ENCODE measurements around the gene KCNMA1.
"Not testable (repeated sequence)": the region's sequence is repeated elsewhere in the genome, so short reads cannot be mapped to it uniquely, and the experiment has no call there.

The KCNMA1 gene

DNA sequence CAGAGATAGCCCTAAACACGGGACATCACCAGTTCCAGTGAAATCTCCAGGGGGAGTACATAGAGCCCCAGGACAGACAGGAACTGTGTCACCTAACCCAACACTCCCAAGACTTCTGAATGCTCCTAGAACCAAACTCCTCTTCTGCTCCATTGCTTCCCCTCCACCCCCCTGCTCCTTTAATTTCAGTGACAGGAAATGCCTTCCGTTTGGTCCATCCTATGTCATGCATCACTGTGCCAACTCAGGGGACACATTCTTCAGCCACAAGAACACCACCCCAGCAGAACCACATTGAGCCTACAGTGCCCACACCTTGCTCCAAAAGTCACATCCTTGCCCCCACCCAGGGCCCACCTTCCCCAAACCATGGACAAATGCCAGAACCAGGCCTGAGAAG is 100.5 kb downstream of the KCNMA1 start:
- no peak for DNase-seq (ENCODE audit: low read depth in 2 of 3, low spot score in 2 of 3)

- DNase-seq (ENCODE audit: low read depth in 2 of 3, low spot score in 2 of 3) = no peak
Observed at GRCh38 chr10:77533887-77534278, 103.7 kb downstream of the KCNMA1 start.

DNA sequence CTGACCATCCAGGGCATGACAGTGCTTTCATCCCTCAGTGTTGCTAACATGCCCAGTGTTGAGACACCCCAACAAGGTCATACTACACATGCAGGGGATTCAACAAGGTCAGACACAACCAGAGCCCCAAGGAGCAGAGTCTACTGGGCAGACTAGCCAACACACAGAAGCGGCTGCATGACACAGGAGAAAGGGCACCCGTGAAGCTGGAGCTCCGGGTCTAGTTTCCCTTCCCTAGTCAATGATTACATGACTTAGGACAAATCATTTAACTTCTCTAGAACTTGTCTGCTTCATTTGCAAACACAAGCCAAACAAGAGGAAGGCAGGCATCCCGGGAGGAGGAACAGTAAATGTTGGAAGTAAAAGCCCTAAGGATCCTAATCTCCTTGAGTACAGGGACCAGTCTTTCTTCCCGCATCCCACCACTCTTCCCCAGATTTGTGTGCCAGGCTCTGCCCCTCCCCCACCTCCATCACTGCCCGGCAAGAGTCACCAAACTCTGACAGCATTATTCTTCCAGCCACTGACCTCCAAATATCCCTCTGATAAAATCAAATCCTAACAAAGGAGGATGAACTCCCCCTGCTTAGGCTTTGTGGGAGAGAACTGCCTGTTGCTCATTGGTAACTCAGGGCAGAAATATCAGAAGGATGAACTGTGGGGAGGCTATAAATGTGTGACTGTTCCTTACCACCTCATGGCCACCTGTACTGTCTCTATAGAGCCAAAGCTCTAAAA is 104.3 kb downstream of the KCNMA1 start:
- DNase-seq (ENCODE audit: low read depth in 2 of 3, low spot score in 2 of 3) = no peak

- no peak for DNase-seq (ENCODE audit: low read depth in 2 of 3, low spot score in 2 of 3)
Observed at GRCh38 chr10:77532068-77532467, 105.5 kb downstream of the KCNMA1 start.

DNA sequence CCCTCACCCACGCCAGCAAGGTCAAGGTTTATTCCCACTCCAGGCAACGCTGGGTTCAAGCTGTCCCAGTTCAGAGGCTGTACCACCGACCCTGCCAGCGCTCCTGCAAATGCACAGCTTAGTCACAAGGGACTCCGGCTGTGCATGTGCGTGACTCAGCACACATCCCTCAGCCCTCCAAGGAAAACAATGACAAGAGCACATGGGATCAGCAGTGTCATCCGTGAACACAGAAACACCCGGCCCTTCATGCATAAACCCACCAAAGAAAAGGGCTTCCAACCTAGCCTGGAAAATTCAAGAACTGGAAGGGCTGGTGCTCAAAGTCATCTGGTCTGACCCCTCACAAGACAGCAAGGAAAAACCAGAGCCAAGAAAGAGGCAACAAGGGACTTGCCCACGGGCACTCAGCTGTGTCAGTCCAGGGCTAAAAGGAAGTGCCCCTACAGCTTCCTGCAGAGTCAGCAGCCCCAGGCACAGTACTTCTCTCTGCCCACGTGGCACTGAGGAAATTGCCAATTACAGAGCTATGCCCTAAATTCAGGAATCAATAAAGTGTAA is 106.1 kb downstream of the KCNMA1 start:
- no peak for DNase-seq (ENCODE audit: low read depth in 2 of 3, low spot score in 2 of 3)

GRCh38 chr10:77530011-77530410 is 107.6 kb downstream of the KCNMA1 start:
- DNase-seq (ENCODE audit: low read depth in 2 of 3, low spot score in 2 of 3) = no peak

GRCh38 chr10:77529050-77529576 is 108.5 kb downstream of the KCNMA1 start:
- no peak for DNase-seq (ENCODE audit: low read depth in 2 of 3, low spot score in 2 of 3)

GRCh38 chr10:77527839-77528238 is 109.8 kb downstream of the KCNMA1 start:
- no peak for DNase-seq (ENCODE audit: low read depth in 2 of 3, low spot score in 2 of 3)

- DNase-seq (ENCODE audit: low read depth in 2 of 3, low spot score in 2 of 3) = no peak
Observed at GRCh38 chr10:77526868-77527617, 110.6 kb downstream of the KCNMA1 start.

- DNase-seq (ENCODE audit: low read depth in 2 of 3, low spot score in 2 of 3) = no peak
Observed at GRCh38 chr10:77524281-77524711, 113.3 kb downstream of the KCNMA1 start.

- no peak for DNase-seq (ENCODE audit: low read depth in 2 of 3, low spot score in 2 of 3)
Observed at GRCh38 chr10:77522268-77522809, 115.3 kb downstream of the KCNMA1 start.

- no peak for DNase-seq (ENCODE audit: low read depth in 2 of 3, low spot score in 2 of 3)
Observed at GRCh38 chr10:77520995-77521394, 116.6 kb downstream of the KCNMA1 start.

DNA sequence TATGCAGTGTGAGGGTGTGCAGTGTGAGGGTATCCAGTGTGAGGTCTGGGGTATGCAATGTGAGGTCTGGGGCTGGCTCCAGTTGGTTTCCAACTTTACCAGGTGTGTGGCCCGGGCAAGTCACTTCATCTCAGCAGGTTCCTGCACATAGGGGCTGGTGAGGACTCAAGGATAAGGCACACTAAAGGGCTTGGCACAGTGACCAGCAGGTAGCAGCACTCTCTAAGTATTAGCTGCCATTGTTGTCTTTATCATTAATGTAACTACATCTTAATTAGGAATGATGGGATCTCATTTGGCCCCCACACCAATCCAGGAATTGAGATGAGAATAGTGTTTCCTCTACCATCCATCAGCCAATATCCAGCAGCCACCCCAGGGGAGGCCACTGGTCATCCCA is 117.3 kb downstream of the KCNMA1 start:
- no peak for DNase-seq (ENCODE audit: low read depth in 2 of 3, low spot score in 2 of 3)

- DNase-seq (ENCODE audit: low read depth in 2 of 3, low spot score in 2 of 3) = not testable (repeated sequence)
Observed at GRCh38 chr10:77519791-77520190, 117.8 kb downstream of the KCNMA1 start.

- DNase-seq (ENCODE audit: low read depth in 2 of 3, low spot score in 2 of 3) = no peak
Observed at GRCh38 chr10:77518910-77519274, 118.7 kb downstream of the KCNMA1 start.

DNA sequence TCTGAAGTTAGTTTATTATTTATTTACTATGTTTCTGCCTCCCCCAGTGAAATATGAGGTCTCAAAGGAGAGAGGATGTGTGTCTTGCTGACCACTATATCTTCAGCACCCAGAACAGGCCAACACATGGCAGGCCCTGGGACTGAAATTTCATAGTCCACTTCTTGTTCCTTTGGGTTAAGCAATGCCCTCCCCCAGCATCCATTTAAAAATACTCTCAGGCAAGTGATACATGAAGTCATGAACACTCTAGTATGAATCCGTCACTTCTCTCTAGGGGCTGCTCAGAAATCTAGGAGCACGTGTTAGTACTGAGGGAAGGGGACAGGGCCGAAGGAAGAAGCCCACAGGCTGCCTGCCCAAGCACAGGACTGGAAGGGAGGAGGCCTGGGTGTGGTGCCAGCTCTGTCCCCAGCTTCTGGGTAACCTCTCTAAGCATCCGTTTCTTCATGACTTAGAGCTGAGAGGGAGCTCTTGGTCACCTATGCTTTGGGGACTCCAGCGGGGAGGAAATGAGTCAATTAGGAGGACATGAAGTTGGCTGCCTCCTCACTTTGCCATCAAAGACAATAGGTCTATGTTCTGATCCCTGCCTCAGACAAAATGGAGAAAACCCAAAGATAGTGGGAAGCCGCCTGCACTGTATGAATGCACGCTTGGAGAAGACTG is 119.2 kb downstream of the KCNMA1 start:
- no peak for DNase-seq (ENCODE audit: low read depth in 2 of 3, low spot score in 2 of 3)

DNA sequence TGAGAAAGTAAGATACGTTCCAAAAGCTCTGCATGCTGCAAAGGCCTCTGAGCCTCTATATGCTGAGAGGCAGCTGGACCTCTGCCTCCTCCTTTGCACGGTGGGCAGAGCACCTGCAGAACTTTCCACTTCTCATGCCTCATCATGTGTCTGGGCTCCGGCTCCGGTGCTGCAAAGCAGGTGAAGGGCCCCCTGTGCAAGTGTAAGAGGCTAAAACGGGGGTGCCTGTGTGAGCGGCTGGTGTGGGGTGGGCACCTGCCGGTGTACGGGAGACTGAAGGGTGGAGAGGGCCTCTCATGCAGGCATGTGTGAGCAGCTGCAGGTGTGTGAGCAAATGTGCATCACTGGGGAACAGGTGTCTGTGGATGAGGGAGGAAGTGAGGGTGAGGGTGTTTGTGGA is 121.0 kb downstream of the KCNMA1 start:
- no peak for DNase-seq (ENCODE audit: low read depth in 2 of 3, low spot score in 2 of 3)

GRCh38 chr10:77514870-77515269 is 122.7 kb downstream of the KCNMA1 start:
- no peak for DNase-seq (ENCODE audit: low read depth in 2 of 3, low spot score in 2 of 3)

DNA sequence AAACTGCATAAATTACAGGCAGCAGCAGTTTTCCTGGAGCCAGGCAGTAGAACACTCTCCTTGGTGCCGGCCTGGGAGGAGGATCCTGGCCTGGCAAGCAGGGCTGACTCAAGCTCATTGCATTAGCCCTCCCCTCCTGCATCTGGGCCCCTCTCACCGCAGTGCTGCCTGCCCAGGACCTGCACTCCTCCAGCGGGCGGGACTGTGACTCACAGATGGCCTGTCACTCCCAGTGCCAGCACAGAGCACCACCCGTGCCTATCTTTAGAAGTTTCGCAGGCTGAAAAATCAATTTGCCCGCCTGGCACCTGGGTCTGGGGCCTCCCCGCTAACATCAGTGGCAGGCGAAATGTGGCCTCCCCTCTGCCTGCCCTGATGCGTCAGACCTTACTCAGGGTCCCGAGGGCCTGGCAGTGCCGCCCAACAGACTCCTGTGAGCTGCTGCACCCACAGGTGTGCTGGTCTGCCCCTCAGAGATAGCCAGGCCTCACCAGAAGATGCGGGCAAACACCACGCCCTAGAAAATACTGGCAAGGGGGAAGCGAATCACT is 123.8 kb downstream of the KCNMA1 start:
- DNase-seq (ENCODE audit: low read depth in 2 of 3, low spot score in 2 of 3) = no peak

GRCh38 chr10:77513220-77513619 is 124.4 kb downstream of the KCNMA1 start:
- no peak for DNase-seq (ENCODE audit: low read depth in 2 of 3, low spot score in 2 of 3)

- DNase-seq (ENCODE audit: low read depth in 2 of 3, low spot score in 2 of 3) = no peak
Observed at GRCh38 chr10:77512219-77512578, 125.4 kb downstream of the KCNMA1 start.

All from activated CD8-positive, alpha-beta memory T cell treated with anti-CD3 and anti-CD28 coated beads for 48 hours (primary cell).